Middle frontal gyrus (tissue), 1 donor: ENCODE measurements around the gene GPR34.
"Not testable (repeated sequence)": the region's sequence is repeated elsewhere in the genome, so short reads cannot be mapped to it uniquely, and the experiment has no call there.

Source experiments
- DNase-seq: peaks from one replicate; pipeline ENCODE4 v3.0.0-alpha.2; 2015; ENCODE audit warnings: low spot score; ENCODE audit errors: extremely low spot score

Gene GPR34

DNA sequence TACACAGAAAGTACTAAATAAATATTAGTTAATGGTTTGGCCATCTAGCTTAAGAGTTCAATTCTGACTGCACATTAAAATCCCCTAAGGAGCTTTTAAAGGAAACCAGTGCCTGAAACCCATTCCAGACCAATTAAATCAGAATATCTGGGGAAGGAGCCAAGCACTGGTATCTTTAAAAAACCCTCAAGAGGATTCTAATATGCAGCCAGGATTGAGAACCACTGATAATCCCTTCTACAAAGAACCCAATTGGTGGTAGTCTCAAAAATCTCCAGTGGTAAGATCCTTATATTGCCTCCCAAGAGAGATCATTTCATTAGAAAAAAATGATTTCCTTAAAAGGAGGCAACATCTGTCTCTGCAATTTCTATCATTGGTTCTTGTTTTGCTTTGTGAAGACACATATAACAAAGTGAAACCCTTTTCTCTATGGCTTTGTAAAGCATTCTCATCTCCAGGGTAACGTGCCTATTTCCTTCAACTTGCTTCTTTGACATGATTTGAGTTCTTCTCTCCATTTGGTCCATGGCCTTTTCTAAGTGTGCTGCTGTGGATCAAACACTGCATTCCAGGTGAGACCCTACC lies 3.5 kb downstream of the GPR34 start:
- DNase-seq: no peak

DNA sequence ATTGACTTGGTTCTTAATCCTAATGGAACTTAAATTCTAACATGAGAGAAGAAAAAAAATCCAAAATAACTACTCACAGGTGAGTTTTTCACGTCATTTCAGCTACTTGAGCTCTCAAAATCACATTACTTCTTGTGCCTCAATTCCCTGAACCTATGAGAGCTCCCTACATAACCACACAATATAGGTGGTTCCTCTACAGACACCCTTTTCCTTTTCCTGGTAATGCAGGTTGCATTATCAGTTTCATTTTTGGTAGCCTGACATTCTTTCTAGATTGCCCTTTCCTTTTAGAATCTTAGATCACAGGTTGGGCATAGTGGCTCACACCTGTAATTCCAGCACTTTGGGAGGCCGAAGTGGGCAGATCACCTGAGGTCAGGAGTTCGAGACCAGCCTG lies 4.3 kb downstream of the GPR34 start:
- no peak for DNase-seq

- no peak for DNase-seq
Measured at GRCh38 chrX:41695426-41695825, 6.7 kb downstream of the GPR34 start.

- DNase-seq: no peak
Measured at GRCh38 chrX:41703574-41704029, 14.8 kb downstream of the GPR34 start.

DNA sequence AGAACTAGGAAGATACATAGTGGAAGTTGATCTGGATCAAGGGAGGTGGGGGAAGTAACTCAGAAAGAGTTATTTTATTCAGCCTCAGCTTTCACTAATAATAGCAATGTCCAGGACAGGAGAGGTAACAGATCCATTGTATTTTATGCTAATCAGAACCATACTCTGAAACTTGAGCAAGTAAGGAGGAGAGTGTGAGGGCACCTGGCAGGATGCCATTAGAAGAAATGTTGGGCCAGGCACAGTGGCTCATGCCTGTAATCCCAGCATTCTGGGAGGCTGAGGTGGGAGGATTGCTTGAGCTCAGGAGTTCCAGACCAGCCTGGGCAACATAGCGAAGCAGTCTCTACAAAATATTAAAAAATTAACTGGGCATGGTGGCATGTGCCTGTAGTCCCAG lies 16.3 kb downstream of the GPR34 start:
- DNase-seq: no peak

DNA sequence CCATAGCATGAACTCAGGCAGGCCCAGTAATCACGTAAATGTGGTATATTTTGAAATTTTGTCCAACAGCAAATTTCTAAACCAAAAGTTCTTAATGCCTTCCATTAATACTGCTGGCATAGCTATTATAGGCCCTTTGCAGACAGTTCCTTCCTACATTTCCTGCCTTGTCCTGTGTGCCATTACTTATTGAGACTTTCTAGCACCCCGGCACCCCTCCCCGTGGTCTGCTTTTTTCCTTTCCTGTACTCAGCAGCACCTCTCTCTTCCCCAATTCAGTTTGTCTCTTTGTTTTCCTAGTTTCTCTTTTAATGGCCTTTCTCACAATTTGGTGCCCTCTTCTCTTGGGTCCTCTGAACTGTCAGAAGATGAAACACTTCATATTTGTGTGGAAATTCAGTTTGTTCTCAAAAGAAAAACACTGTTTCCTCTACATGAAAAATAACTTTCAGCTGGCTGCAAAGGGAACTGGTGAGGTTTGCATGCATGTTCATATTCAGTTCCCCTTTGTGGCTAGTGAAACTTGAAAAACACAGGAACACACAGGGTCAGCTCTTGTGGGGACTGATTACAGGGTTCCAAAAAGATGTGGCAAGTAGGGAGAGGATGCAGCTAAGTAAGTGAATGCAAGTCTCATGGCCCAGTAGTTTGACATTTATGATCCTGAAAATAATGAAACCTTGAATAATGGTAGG lies 17.1 kb downstream of the GPR34 start:
- DNase-seq: no peak

DNA sequence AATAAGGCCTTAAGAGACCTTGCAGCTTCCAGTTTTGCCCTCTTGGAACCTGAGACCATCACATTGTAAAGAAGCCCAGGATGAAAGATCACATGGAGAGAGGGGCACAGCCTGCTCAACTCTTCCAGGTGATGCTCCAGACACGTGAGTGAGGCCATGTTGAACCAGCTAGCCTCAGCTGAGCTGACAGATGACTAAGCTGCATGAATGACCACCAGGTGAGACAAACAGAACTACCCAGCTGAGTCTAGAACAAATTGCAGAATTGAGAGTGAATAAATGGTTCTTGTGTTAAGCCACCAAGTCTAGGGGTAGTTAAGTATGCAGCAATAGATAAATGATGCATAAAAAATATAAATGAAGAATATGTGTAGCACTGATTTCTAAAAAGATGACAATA lies 18.4 kb downstream of the GPR34 start:
- DNase-seq: no peak

- DNase-seq: no peak
Measured at GRCh38 chrX:41708486-41708885, 19.7 kb downstream of the GPR34 start.

GRCh38 chrX:41711021-41711667 lies 22.4 kb downstream of the GPR34 start:
- DNase-seq: no peak

- DNase-seq: no peak
Measured at GRCh38 chrX:41716222-41716621, 27.4 kb downstream of the GPR34 start.

DNA sequence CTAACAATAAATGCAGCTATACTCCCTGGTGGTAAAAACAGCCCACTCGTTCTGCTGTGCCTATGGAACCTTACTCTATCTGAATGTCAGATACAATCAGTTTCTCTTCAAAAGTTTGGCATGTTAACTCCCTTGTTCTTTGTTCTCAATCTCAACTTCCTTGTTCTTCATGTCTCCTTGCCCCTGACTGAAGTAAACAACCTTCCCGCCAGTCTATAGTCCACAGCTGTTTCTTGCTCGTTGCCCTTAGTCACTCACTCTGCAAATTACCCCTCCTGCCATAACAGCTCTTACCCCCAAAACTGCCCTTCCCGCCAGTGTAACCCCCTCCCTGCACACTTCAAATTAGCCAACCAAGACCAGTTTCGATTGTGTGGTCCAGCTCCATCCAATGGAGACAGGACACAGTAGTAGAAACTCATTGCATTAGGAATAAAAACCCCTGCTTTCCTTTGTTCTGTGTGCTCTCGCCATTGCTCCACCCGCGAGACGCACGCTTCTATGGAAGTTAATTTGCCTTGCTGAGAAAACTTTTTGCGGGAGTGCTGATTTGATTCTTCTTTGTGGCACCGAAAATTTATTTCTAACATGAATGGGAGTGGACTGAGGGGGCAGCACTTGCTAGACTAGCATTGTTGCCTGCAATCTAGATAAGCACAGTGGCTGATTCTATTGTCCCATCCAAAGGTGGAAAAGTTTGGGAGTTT lies 28.1 kb downstream of the GPR34 start:
- DNase-seq: no peak

DNA sequence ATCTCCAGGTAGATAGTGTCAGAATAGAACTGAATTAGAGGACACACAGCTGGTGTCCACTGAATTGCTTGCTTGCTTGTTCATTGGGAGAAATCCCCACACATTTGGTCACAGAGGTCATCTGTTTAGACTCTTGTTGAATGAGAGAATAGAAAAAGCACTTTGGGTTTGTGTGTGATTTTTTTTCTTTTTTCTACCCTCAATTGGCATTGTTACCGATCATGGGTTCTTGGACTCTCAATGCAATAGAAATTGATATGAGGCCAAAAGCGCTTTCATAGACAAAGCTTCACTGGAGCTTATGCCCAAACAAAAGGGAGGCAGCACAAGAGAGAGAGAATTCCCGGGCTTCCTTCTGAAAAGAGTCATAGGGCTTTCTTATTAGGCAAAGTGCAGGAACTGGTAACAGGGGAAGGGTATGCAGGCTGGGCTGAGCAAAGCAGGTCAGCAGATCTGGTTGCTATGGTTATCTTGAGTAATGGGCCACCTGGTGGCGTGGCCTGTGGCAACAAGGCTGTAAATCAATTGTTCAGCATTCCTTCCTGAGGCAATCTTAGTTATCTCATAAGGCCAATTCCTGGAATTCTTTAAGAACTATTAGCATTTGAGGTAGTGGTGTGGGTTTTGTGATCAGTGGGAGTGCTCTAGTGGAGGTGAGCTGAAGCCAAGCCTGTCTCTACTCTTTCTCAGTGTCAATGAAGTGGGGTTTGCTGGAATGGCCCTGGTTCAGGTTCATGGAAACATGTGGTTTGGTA lies 29.9 kb downstream of the GPR34 start:
- no peak for DNase-seq

GRCh38 chrX:41719610-41720009 lies 30.8 kb downstream of the GPR34 start:
- not testable (repeated sequence) for DNase-seq

- no peak for DNase-seq
Measured at GRCh38 chrX:41720125-41720779, 31.5 kb downstream of the GPR34 start.

DNA sequence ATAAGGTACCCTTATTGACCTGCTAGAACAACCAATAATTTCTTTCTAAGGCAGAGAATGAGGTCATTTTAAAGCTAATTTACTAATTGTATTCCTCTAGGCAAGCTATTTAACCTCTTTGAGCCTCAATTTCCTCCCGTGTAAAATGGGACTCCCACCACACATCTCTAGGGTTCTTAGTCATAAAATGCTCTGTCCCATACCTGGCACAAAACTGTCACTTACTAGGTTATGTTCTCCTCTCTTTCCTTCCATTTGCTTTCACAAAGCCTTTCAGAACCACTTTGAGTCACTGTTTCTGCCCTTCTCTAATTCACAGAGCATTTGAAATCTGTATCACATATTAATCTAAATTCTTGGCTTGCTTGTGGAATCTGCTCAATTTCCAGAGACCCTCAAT lies 32.8 kb downstream of the GPR34 start:
- DNase-seq: no peak

- DNase-seq: no peak
Measured at GRCh38 chrX:41722214-41722613, 33.4 kb downstream of the GPR34 start.

- DNase-seq: no peak
Measured at GRCh38 chrX:41722816-41723618, 34.2 kb downstream of the GPR34 start.

- no peak for DNase-seq
Measured at GRCh38 chrX:41723826-41724225, 35.1 kb downstream of the GPR34 start, which contains the start of gene GPR82. Gene GPR82 (plus strand): TSS chrX:41724181. CDS start chrX:41727027, 2,846 bp downstream.

DNA sequence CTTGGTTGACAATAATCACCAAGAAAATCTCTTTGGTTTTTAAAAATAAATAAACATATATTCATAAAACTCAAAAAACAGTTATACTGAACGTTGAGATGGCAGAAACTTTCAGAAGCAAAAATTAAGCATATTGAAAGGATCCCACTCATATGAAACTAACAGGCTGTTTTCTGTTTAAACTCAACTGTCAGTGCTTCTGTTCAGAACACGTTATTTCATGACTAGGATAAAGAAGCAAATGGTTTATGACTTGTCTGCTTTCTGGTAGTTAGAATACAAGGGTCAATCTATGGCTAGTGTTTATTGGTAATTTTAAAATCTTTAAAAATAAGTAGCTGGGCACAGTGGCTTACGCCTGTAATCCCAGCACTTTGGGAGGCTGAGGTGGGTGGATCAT lies 39.4 kb downstream of the GPR34 start:
- DNase-seq: no peak

- no peak for DNase-seq
Measured at GRCh38 chrX:41730081-41730480, 41.3 kb downstream of the GPR34 start.
